NT2/D1 (cell line): ENCODE measurements around the gene TXNIP.

Experiments used
- YY1 ChIP-seq: IDR thresholded peaks from 2 replicates; pipeline ENCODE4 v1.6.1; 2011; ENCODE audit not compliant: insufficient read length, insufficient read depth
- ZNF274 ChIP-seq: IDR thresholded peaks from 2 replicates; pipeline ENCODE4 v1.6.1; 2011; ENCODE audit warnings: mild to moderate bottlenecking, low read depth, low read length

- TF ChIP-seq ZNF274 (no peak), YY1 (no peak)
Measured at GRCh38 chr1:145990249-145990855, 6.0 kb downstream of the TXNIP start.
